HEK293 (cell line): ENCODE data around the gene UMOD.

Experiments used
- CTCF ChIA-PET: fragments of 350-600 bp; formaldehyde crosslinking; extraction: SDS; loops from one replicate; lab custom pipeline; 2021; ENCODE audit warnings: antibody characterized with exemption; lab: Yijun Ruan, JAX
- POLR2A ChIA-PET: fragments of 300-600 bp; formaldehyde crosslinking; extraction: SDS; loops from one replicate; lab custom pipeline; 2020; ENCODE audit warnings: antibody characterized with exemption, inconsistent platforms; lab: Yijun Ruan, JAX
- H3K27ac ChIP-seq: fragments of 200-500 bp; sonication (Bioruptor generic); 2 replicates; pipeline ENCODE4 v1.5.1; 2014; ENCODE audit warnings: low read depth, low read length, control low read depth, inconsistent platforms; ENCODE audit errors: extremely low read depth
- H3K36me3 ChIP-seq, 2 experiments: fragments of 200-500 bp in 1 of 2; sonication (Bioruptor generic) in 1 of 2; 1 replicate in 1 of 2; 2 replicates in 1 of 2; pipeline ENCODE4 v1.5.1; 2014 to 2017; ENCODE audit warnings: inconsistent platforms in 2 of 2, low read length in 2 of 2; ENCODE audit not compliant: control insufficient read depth in 2 of 2, insufficient read depth in 1 of 2
- H3K4me1 ChIP-seq: fragments of 200-500 bp; sonication (Bioruptor generic); 2 replicates; pipeline ENCODE4 v1.5.1; 2014; ENCODE audit warnings: mild to moderate bottlenecking, low read length, inconsistent platforms; ENCODE audit not compliant: control insufficient read depth, insufficient read depth
- H3K4me3 ChIP-seq: 2 replicates; pipeline ENCODE4 v1.5.1; 2011; ENCODE audit warnings: low read depth, mild to moderate bottlenecking, control low read depth, low read length, moderate library complexity
- H3K9me3 ChIP-seq: fragments of 200-500 bp; sonication (Bioruptor generic); 2 replicates; pipeline ENCODE4 v1.5.1; 2014; ENCODE audit warnings: low read depth, low read length, inconsistent platforms; ENCODE audit not compliant: control insufficient read depth, insufficient read depth
- AEBP2 ChIP-seq: fragments of 450-650 bp; formaldehyde crosslinking; IDR thresholded peaks from 2 replicates; pipeline ENCODE4 v1.5.1; 2016; ENCODE audit warnings: missing biosample characterization, missing genetic modification characterization, borderline replicate concordance
- EGR2 ChIP-seq: fragments of 450-650 bp; formaldehyde crosslinking; IDR thresholded peaks from 2 replicates; pipeline ENCODE4 v1.5.1; 2016; ENCODE audit warnings: low read depth, missing biosample characterization, missing genetic modification characterization
- OVOL3 ChIP-seq: fragments of 450-650 bp; formaldehyde crosslinking; IDR thresholded peaks from 2 replicates; pipeline ENCODE4 v1.5.1; 2016; ENCODE audit warnings: missing biosample characterization, missing genetic modification characterization
- SP2 ChIP-seq: fragments of 450-650 bp; formaldehyde crosslinking; IDR thresholded peaks from 2 replicates; pipeline ENCODE4 v1.5.1; 2016; ENCODE audit warnings: missing biosample characterization, missing genetic modification characterization
- ZBTB21 ChIP-seq: fragments of 450-650 bp; formaldehyde crosslinking; IDR thresholded peaks from 2 replicates; pipeline ENCODE4 v1.5.1; 2017; ENCODE audit warnings: missing biosample characterization, missing genetic modification characterization
- ZBTB8A ChIP-seq: fragments of 450-650 bp; formaldehyde crosslinking; IDR thresholded peaks from 2 replicates; pipeline ENCODE4 v1.5.1; 2016; ENCODE audit warnings: missing biosample characterization, missing genetic modification characterization
- ZFP41 ChIP-seq: fragments of 450-650 bp; formaldehyde crosslinking; IDR thresholded peaks from 2 replicates; pipeline ENCODE4 v1.5.1; 2016; ENCODE audit warnings: missing biosample characterization, missing genetic modification characterization, borderline replicate concordance
- ZNF112 ChIP-seq: fragments of 450-650 bp; formaldehyde crosslinking; IDR thresholded peaks from 2 replicates; pipeline ENCODE4 v1.5.0; 2017; ENCODE audit warnings: missing biosample characterization, missing genetic modification characterization
- ZNF133 ChIP-seq: fragments of 450-650 bp; formaldehyde crosslinking; IDR thresholded peaks from 2 replicates; pipeline ENCODE4 v1.5.1; 2016; ENCODE audit warnings: missing biosample characterization, missing genetic modification characterization
- ZNF24 ChIP-seq: fragments of 450-650 bp; formaldehyde crosslinking; IDR thresholded peaks from 2 replicates; pipeline ENCODE4 v1.5.1; 2016; ENCODE audit warnings: missing biosample characterization, missing genetic modification characterization
- ZNF266 ChIP-seq: fragments of 450-650 bp; formaldehyde crosslinking; IDR thresholded peaks from 2 replicates; pipeline ENCODE4 v1.5.1; 2016; ENCODE audit warnings: missing biosample characterization, missing genetic modification characterization, low read depth
- ZNF426 ChIP-seq: fragments of 450-650 bp; formaldehyde crosslinking; IDR thresholded peaks from 2 replicates; pipeline ENCODE4 v1.5.1; 2017; ENCODE audit warnings: missing biosample characterization, missing genetic modification characterization, mild to moderate bottlenecking, inconsistent platforms, moderate library complexity
- ZNF626 ChIP-seq: fragments of 450-650 bp; sonication (Bioruptor Pico); formaldehyde crosslinking; IDR thresholded peaks from 2 replicates; pipeline ENCODE4 v1.5.1; 2018; ENCODE audit warnings: missing biosample characterization, missing genetic modification characterization, inconsistent platforms
- ZNF660 ChIP-seq: fragments of 450-650 bp; IDR thresholded peaks from 2 replicates; pipeline ENCODE4 v1.5.1; 2018; ENCODE audit warnings: missing biosample characterization, mild to moderate bottlenecking, missing genetic modification characterization
- ZNF792 ChIP-seq: fragments of 450-650 bp; formaldehyde crosslinking; IDR thresholded peaks from 2 replicates; pipeline ENCODE4 v1.5.1; 2016; ENCODE audit warnings: missing biosample characterization, missing genetic modification characterization
- TF ChIP-seq, protein P1 (sequence below): fragments of 450-650 bp; formaldehyde crosslinking; IDR thresholded peaks from 2 replicates; pipeline ENCODE4 v1.5.1; 2016; ENCODE audit warnings: missing biosample characterization, missing genetic modification characterization
- TF ChIP-seq, protein P2 (sequence below): fragments of 450-650 bp; formaldehyde crosslinking; IDR thresholded peaks from 2 replicates; pipeline ENCODE4 v1.5.1; 2016; ENCODE audit warnings: missing biosample characterization, missing genetic modification characterization

Gene UMOD

GRCh38 chr16:20331635-20332034, 20.9 kb downstream of the UMOD start (continued):
- TF ChIP-seq, protein P1, sequence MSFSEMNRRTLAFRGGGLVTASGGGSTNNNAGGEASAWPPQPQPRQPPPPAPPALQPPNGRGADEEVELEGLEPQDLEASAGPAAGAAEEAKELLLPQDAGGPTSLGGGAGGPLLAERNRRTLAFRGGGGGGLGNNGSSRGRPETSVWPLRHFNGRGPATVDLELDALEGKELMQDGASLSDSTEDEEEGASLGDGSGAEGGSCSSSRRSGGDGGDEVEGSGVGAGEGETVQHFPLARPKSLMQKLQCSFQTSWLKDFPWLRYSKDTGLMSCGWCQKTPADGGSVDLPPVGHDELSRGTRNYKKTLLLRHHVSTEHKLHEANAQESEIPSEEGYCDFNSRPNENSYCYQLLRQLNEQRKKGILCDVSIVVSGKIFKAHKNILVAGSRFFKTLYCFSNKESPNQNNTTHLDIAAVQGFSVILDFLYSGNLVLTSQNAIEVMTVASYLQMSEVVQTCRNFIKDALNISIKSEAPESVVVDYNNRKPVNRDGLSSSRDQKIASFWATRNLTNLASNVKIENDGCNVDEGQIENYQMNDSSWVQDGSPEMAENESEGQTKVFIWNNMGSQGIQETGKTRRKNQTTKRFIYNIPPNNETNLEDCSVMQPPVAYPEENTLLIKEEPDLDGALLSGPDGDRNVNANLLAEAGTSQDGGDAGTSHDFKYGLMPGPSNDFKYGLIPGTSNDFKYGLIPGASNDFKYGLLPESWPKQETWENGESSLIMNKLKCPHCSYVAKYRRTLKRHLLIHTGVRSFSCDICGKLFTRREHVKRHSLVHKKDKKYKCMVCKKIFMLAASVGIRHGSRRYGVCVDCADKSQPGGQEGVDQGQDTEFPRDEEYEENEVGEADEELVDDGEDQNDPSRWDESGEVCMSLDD (tag by site-specific recombination): no peak
- TF ChIP-seq ZNF426 (tag by site-specific recombination): no peak
- TF ChIP-seq, all 188 proteins: peak for 0

GRCh38 chr16:20329392-20330138, 22.9 kb downstream of the UMOD start:
- ChIA-PET POLR2A (interaction anchor here (0.5 kb wide), 1 partner anchor 437 kb away, joined by 3 read pairs; no protein-coding TSS in a partner anchor), CTCF (interaction anchor here (0.6 to 0.9 kb wide), 2 partner anchors 18 to 29 kb away, joined by 3 read pairs; no protein-coding TSS in a partner anchor)
- Histone ChIP-seq H3K27ac (no peak overlapping the region), H3K4me3 (no peak overlapping the region), H3K36me3 (no peaks in the 10 kb centered on the region), H3K9me3 (no peaks in the 10 kb centered on the region), H3K4me1 (no peaks in the 10 kb centered on the region)
- TF ChIP-seq, protein P2, sequence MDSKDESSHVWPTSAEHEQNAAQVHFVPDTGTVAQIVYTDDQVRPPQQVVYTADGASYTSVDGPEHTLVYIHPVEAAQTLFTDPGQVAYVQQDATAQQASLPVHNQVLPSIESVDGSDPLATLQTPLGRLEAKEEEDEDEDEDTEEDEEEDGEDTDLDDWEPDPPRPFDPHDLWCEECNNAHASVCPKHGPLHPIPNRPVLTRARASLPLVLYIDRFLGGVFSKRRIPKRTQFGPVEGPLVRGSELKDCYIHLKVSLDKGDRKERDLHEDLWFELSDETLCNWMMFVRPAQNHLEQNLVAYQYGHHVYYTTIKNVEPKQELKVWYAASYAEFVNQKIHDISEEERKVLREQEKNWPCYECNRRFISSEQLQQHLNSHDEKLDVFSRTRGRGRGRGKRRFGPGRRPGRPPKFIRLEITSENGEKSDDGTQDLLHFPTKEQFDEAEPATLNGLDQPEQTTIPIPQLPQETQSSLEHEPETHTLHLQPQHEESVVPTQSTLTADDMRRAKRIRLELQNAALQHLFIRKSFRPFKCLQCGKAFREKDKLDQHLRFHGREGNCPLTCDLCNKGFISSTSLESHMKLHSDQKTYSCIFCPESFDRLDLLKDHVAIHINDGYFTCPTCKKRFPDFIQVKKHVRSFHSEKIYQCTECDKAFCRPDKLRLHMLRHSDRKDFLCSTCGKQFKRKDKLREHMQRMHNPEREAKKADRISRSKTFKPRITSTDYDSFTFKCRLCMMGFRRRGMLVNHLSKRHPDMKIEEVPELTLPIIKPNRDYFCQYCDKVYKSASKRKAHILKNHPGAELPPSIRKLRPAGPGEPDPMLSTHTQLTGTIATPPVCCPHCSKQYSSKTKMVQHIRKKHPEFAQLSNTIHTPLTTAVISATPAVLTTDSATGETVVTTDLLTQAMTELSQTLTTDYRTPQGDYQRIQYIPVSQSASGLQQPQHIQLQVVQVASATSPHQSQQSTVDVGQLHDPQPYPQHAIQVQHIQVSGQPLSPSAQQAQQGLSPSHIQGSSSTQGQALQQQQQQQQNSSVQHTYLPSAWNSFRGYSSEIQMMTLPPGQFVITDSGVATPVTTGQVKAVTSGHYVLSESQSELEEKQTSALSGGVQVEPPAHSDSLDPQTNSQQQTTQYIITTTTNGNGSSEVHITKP (tag by site-specific recombination): no peak
- no peak for TF ChIP-seq ZNF24 (tag by site-specific recombination)
- TF ChIP-seq ZNF133 (tag by site-specific recombination): no peak
- no peak for TF ChIP-seq ZBTB21
- TF ChIP-seq ZNF660 (tag by site-specific recombination): no peak
- no peak for TF ChIP-seq EGR2
- TF ChIP-seq AEBP2 (tag by site-specific recombination): no peak
- TF ChIP-seq SP2 (tag by site-specific recombination): no peak
- no peak for TF ChIP-seq ZNF266 (tag by site-specific recombination)
- no peak for TF ChIP-seq ZNF792 (tag by site-specific recombination)
- no peak for TF ChIP-seq ZNF626
- TF ChIP-seq ZNF112 (tag by site-specific recombination): no peak
- no peak for TF ChIP-seq ZBTB8A (tag by site-specific recombination)
- no peak for TF ChIP-seq OVOL3
- TF ChIP-seq ZFP41: no peak
